Cardiac muscle cell (in vitro differentiated cells and primary cell): ENCODE results near the gene CSHL1. TPM values are rescaled to one million over a fixed set of nuclear protein-coding genes. Genes with fewer than 3 reads are reported as not detected.
"Not testable (repeated sequence)": the region's sequence is repeated elsewhere in the genome, so short reads cannot be mapped to it uniquely, and the experiment has no call there.

Source experiments
- DNase-seq, 2 donors: peaks; one replicate each; pipeline versions ENCODE4 v3.0.0 to v3.0.0-alpha.2; 2010 to 2017; ENCODE audit warnings: low read depth in 1 of 2, low spot score in 1 of 2
- H3K27ac ChIP-seq: fragments of 200-600 bp; sonication (generic); 2 replicates; pipeline ENCODE4 v1.5.1; 2016
- H3K27me3 ChIP-seq: fragments of 200-600 bp; sonication (generic); 2 replicates; pipeline ENCODE4 v1.6.0; 2016; ENCODE audit warnings: control low read depth
- H3K36me3 ChIP-seq: fragments of 200-600 bp; sonication (generic); 2 replicates; pipeline ENCODE4 v1.5.1; 2016; ENCODE audit warnings: control low read depth
- H3K4me1 ChIP-seq: fragments of 200-600 bp; sonication (generic); 2 replicates; pipeline ENCODE4 v1.8.1; 2017; ENCODE audit warnings: low read depth, mild to moderate bottlenecking, mixed run types
- H3K4me3 ChIP-seq: fragments of 200-600 bp; sonication (generic); 2 replicates; pipeline ENCODE4 v1.5.1; 2016; ENCODE audit warnings: mild to moderate bottlenecking
- H3K9me3 ChIP-seq: fragments of 200-600 bp; sonication (generic); 2 replicates; pipeline ENCODE4 v1.5.1; 2017; ENCODE audit warnings: low read depth, mild to moderate bottlenecking, control low read depth
- CTCF ChIP-seq: IDR thresholded peaks from 2 replicates; pipeline ENCODE4 v1.5.1; 2012; ENCODE audit warnings: low read depth, mild to moderate bottlenecking, low read length
- polyA plus RNA-seq: library from polyadenylated mRNA; unstranded; fragments of >200 nt; fragmentation: Nextera tagmentation; extraction: Ambion mirVana; gene quantifications from 2 replicates; pipeline ENCODE4 v1.2.1, GENCODE V29; 2016
- total RNA-seq: library from RNA; depleted of rRNA; stranded (reverse); fragments of >200 nt; gene quantifications from 2 replicates; pipeline ENCODE4 v1.2.3, GENCODE V29; 2016

CSHL1 gene
- total and polyA plus RNA-seq, 2 experiments from 2014 or later, result not detected

GRCh38 chr17:63881935-63882601, 29.0 kb downstream of the CSHL1 start, which contains the start of gene GH2:
Gene GH2, minus strand, starts transcription at chr17:63881944. Its CDS starts 143 bp downstream, at chr17:63881801.
- Histone ChIP-seq H3K27ac (no peak within 1 kb of the TSS), H3K4me1 (no peaks in the 10 kb centered on the region), H3K4me3 (no peak within 1 kb of the TSS), H3K9me3 (no peaks in the 10 kb centered on the region), H3K36me3 (no peaks in the 10 kb centered on the region), H3K27me3 (no peaks in the 10 kb centered on the region)
- TF ChIP-seq CTCF, result peak; percentile 65
- DNase-seq, result peak; percentile 52 to 62

GRCh38 chr17:63881337-63881736, 29.7 kb downstream of the CSHL1 start:
- not testable (repeated sequence) for H3K27ac ChIP-seq, H3K36me3 ChIP-seq, H3K27me3 ChIP-seq, H3K4me3 ChIP-seq, H3K9me3 ChIP-seq, H3K4me1 ChIP-seq
- TF ChIP-seq CTCF, result peak; percentile 25
- DNase-seq, result peak; percentile 4 to 58

- H3K27me3 ChIP-seq, result no peaks in the 10 kb centered on the region
- H3K4me3 ChIP-seq, result no peak overlapping the region
- H3K27ac ChIP-seq, result no peak overlapping the region
- no peaks in the 10 kb centered on the region for H3K9me3 ChIP-seq
- DNase-seq, result no peak
- TF ChIP-seq CTCF, result no peak
- no peaks in the 10 kb centered on the region for H3K4me1 ChIP-seq
- H3K36me3 ChIP-seq, result no peaks in the 10 kb centered on the region
These were observed 30.4 kb downstream of the CSHL1 start for GRCh38 chr17:63880706-63881105.

GRCh38 chr17:63878413-63878812, 32.6 kb downstream of the CSHL1 start:
- H3K36me3 ChIP-seq, H3K9me3 ChIP-seq, H3K27ac ChIP-seq, H3K4me3 ChIP-seq, H3K4me1 ChIP-seq, DNase-seq, H3K27me3 ChIP-seq: not testable (repeated sequence)

- not testable (repeated sequence) for DNase-seq, H3K4me1 ChIP-seq
These were observed 36.4 kb downstream of the CSHL1 start for GRCh38 chr17:63874693-63875092.

GRCh38 chr17:63874061-63874626, 36.9 kb downstream of the CSHL1 start:
- DNase-seq, H3K36me3 ChIP-seq, H3K4me3 ChIP-seq, H3K27me3 ChIP-seq, H3K27ac ChIP-seq, H3K9me3 ChIP-seq, H3K4me1 ChIP-seq: not testable (repeated sequence)

More at GRCh38 chr17:63874693-63875092, 36.4 kb downstream of the CSHL1 start:
- H3K27ac ChIP-seq, H3K27me3 ChIP-seq, H3K36me3 ChIP-seq, H3K9me3 ChIP-seq, H3K4me3 ChIP-seq: not testable (repeated sequence)

GRCh38 chr17:63873577-63873976, 37.5 kb downstream of the CSHL1 start, which contains the start of gene CSH2:
Gene CSH2, minus strand, starts transcription at chr17:63873677. Its CDS starts 63 bp downstream, at chr17:63873614.
- H3K27ac ChIP-seq, H3K9me3 ChIP-seq, H3K27me3 ChIP-seq, H3K4me1 ChIP-seq, H3K36me3 ChIP-seq, H3K4me3 ChIP-seq, DNase-seq: not testable (repeated sequence)

- not testable (repeated sequence) for DNase-seq, H3K4me3 ChIP-seq, H3K9me3 ChIP-seq, H3K27ac ChIP-seq, H3K27me3 ChIP-seq, H3K4me1 ChIP-seq, H3K36me3 ChIP-seq
These were observed 39.3 kb downstream of the CSHL1 start for GRCh38 chr17:63871646-63872365.

GRCh38 chr17:63870292-63870665, 40.8 kb downstream of the CSHL1 start:
- not testable (repeated sequence) for H3K4me3 ChIP-seq, H3K27me3 ChIP-seq, H3K27ac ChIP-seq, H3K4me1 ChIP-seq, H3K36me3 ChIP-seq, H3K9me3 ChIP-seq, DNase-seq
